ENCODE results near the gene SLC25A33.
"Not testable (repeated sequence)": the region's sequence is repeated elsewhere in the genome, so short reads cannot be mapped to it uniquely, and the experiment has no call there.

The SLC25A33 gene, protein sequence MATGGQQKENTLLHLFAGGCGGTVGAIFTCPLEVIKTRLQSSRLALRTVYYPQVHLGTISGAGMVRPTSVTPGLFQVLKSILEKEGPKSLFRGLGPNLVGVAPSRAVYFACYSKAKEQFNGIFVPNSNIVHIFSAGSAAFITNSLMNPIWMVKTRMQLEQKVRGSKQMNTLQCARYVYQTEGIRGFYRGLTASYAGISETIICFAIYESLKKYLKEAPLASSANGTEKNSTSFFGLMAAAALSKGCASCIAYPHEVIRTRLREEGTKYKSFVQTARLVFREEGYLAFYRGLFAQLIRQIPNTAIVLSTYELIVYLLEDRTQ

DNA sequence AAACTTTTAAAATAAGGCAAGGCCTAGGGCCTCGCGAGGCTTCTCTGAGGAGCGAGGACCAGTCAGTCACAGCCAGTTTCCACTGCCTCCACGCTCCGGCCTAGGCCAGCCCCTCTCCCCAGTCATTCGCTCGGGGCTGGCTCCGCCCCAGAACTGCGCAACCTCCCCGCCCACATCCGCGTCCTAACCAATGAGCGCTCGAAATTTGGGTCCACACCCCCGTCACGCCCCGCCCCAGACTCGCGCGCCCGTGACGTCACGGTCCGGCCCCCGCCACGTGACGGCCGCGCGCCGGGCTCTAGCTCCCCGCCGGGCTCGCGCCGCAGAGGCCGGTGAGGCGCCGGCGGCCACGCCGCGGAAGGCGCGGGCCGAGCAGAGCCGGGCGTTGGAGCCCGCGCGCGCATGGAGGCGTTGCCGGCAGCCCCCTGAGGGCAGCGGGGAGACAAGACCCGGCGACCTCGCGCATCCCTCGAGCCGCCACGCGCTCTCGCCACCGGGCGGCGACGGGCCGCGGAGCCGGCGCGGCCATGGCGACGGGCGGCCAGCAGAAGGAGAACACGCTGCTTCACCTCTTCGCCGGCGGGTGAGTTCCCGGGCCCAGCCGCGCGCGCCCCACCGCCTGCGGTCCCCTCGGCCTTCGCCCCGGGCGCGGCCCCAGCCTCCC lies at the start of gene SLC25A33:
Gene SLC25A33, plus strand, starts transcription at position 301 of the 664 bp plus-strand sequence. Its CDS starts 227 bp downstream, at position 528.
- DNase-seq = peak; percentile 95 to 98

DNA sequence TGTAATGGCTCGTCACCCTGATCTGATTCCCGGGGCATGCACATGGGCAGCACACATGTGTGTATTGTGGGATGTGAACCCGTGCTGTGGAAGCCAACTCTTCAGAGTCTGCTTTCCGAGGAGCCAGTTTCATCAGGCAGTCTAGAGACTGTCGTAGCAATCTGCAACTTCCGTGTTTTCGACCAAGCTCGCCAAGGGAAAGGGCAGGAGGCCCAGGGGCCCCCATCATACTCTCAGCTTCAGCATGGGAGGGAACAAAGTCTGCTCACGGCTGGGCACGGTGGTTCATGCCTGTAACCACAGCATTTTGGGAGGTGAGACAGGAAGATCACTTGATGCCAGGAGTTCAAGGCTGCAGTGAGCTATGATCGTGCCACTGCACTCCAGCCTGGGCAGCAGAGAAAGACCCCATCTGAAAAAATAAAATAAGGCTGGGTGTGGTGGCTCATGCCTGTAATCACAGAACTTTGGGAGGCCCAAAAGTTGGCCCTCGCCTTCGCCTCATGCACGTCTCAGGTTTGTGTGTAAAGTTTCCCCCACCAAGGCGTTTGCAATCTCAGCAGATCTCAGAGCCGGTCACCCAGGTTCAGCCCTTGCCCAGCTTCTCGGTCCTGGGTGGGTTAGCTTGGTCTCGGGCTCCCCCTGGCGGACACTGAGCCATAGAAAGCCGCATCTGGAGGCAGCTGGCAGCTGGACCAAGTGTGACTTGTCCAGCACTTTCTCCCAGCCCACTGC lies 48.5 kb upstream of the SLC25A33 start:
- DNase-seq = peak; percentile 74 to 80

DNA sequence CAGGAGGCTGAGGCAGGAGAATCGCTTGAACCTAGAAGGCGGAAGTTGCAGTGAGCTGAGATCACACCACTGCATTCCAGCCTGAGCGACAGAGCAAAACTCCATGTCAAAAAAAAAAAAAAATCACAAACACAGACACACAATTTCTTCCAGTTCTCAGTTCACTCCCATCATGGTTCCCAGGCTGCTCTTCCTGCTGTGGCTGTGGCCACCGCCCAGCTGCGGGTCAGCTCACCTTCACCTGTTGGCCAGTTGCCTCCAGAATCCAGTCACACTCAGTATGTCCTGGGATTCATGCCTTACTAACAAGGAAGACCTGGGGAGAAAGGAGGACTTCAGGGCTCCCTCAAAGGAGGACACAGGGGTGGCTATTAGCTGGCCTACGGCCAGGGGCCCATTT lies 45.9 kb upstream of the SLC25A33 start:
- DNase-seq = no peak

DNA sequence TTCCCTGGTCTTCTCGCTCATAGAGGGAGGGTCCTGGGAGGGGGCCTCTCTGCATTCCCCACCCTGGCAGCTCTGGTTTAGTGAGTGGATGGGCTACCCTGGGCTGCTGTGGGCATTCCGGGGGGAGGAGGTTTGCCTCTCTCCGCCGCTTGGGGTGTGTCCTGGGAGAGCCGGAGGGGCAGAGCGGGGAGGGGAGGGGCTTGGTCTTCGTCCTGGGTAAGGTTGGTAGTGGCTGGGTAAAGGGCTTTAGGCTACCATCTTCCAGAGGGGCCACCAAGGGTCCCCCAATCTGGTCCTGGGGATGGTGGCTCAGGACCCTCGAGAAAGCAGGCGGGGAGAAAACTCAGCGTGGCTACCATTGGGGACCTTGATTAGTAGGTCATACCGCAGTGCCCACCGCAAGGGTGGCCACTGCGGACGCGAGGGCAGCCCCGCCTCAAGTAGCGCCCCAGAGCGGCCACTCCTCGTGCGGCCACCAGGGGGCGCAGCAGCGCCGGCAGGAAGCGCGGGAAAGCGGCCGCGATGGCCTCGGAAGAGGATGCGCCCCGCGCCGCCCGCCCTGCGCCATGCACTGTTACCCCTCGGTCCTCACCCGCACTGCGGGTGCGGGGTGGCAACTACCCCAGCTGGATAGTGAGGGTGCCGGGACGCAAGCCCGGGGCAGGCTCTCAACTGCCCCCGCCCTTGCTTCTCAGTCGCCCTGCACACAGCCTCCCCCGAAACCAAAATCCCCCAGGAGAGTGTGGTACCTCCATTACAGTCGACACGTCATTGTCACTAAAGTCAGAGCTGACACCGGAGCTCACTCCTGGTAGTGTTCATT lies 44.1 kb upstream of the SLC25A33 start:
- peak; percentile 55 to 68 for DNase-seq

DNA sequence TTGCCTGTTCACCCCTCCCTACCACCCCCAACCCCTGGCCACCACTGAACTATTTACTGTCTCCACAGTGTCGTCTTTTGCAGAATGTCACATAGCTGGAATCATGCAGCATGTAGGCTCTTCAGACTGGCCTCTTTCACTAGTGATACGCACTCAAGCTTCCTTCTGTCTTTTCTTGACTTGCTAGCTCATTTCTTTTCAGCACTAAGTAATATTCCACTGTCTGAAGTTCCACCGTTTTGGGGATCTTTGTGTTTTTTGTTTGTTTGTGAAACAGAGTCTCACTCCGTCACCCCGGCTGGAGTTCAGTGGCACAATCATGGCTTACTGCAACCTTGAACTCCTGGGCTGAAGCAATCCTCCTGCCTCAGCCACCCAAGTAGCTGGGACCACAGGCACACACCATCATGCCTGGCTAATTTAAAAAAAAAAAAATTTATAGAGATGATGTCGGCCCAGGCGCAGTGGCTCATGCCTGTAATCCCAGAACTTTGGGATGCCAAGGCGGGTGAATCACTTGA lies 43.4 kb upstream of the SLC25A33 start:
- DNase-seq = no peak

DNA sequence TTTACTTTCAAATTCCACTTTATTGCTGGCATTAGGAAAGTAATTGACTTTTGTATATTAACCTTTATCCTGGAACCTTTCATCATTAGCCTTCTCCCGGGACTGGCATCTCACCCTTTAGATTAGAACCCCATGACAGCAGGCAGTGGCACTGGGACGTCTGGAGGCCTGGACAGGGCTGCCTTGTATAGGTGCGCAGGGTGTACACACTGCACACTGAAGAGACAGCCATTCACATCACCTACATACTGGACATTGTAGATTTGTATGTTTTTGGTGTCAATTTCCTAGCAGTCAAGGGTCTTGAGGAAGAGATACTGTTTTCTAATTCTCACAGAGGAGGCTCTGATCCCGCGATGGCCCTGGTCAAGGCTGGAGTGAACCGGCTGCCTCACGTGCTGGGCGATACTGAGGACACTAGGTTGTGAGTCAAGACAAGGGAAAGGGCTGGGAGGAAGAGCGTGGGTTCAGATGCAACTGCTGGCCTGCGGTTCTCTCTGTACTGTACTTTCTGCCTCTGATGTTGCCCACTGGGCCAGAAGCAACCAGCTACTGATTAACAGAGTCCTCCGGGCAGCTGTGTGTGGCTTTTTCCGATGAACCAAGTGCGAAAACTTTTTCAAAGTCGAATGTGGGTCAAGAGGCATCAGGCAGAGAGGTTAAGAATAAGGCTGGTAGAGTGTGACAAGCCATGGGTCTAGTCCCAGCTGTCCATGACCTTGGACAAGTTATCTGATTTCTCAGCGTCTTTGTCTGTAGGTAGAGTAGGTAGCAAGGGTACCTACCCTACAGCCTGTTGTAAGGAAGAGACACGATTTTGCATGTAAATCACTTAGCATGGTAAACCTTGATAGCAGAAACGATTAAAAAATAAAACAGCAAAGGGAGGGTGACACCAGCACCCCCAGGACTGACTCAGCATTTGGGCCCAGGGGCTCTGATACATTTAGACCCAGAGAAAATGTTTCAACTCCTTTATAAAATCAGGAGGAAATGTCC lies 38.2 kb upstream of the SLC25A33 start:
- DNase-seq = no peak

DNA sequence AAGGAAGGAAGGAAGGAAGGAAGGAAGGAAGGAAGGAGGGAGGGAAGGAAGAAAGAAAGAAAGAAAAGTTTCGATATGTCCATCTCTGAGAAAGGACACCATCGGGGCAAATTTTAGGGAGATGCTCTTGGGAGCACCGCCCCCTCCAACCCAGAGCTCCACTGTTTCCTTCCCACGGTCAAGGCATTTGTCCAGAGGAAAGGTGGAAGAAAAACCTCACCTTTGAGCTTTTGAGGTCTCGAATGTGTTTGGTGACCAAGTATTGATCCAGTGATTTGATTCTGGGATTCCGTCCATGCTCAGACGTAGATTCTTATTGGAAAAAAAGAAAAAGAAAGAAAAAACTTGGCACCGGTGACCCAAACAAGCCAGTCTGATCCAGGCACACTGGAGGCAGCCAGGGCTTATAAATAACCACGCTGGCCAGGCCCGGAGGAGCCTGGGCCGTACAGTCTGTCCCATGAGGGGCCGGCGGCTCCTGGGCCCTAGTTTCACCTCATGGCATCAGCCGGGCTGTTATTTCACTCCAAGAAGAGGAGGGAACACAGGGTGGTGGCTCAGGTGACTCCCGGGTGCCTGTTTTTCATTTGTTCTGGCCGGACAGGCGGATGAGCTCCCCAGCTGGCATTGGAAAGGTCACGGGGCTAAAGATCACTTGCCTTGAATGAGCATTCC lies 36.1 kb upstream of the SLC25A33 start:
- DNase-seq = no peak

DNA sequence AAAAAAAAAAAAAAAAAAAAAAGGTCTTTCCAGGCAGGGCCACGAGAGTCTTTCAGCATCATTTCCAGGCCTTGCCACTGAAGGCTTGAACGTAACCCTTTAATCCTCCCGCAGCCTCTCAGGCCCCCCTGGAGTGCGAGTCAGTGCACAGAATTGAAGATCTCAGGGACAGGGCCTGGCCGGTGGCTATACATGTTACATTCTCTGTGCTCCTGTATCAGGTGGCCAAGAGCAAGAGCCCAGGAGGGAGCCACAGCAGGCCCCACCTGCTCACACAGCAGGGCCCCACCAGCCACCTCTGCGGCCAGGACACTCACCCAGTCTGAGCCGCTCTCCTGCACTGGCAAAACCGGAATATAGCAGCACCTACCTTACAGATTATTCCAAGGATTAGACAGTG lies 34.1 kb upstream of the SLC25A33 start:
- no peak for DNase-seq

DNA sequence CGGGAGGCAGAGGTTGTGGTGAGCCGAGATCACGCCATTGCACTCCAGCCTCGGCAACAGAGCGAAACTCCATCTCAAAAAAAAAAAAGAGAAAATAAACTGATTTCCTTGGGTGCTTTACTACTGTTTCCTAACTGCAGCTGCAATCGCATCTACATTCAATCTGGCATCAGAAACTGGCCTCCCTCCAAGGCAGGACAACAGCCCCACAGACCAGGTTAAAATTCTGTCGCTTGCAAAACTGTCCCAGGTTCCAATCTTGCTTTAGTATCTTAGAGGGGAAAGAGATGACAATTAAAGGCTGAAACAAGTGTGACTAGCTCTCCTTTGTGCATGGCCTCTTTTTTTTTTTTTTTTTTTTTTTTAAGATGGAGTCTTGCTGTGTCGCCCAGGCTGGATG lies 32.4 kb upstream of the SLC25A33 start:
- no peak for DNase-seq

DNA sequence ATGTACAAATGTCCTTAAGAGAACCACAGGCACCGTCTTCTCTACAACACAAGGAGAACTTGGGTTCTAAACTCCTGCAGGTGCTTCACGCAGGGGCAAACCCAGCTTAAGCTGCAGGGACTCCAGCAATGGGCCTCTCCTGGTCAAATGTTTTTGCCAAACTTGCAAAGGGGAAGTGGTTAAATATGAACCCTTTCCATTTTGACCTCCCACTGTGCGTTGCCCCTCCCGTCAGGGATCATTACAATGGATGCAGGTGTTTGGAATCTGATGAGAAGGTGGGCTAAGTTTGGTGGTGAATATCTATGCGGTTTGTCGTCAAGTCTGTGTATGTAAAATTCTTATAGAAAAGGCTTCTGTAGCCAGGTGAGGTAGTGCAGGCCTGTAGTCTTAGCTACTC lies 29.1 kb upstream of the SLC25A33 start:
- DNase-seq = no peak

DNA sequence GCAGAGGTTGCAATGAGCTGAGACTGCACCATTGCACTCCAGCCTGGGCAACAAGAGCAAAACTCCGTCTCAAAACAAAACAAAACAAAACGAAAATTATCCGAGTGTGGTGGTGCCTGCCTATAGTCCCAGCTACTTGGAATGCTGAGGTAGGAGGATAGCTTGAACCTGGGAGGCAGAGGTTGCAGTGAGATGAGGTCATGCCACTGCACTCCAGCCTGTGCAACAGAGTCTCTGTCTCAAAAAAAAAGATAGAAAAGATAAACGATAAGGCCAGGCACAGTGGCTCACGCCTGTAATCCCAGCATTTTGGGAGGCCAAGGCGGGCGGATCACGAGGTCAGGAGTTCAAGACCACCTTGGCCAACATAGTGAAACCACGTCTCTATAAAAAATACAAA lies 23.7 kb upstream of the SLC25A33 start:
- not testable (repeated sequence) for DNase-seq

DNA sequence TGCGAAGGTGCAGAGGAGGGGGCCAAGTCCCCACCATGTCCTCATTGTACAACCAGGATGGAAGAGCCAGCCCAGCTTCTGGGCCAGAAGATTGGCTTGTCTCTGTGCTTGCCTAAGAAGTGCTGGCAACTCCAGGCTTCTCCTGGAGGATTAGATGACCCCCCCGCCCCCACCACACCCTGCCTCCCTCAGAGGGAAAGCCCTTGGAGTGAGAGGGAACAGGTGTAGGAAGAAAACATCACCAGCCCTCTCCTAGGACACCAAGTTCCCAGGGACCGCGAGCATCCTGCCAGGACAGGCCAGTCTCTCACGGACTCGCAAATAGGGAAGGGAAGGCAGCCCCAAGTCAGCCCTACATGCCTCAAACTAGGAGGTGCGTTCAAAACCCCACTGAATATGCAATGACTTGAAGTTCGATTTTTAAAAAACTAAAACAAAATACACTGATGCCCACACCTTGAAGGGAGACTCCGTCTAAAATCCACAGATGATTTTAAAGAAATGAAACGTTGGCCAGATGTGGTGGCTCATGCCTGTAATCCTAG lies 20.7 kb upstream of the SLC25A33 start:
- DNase-seq = no peak

DNA sequence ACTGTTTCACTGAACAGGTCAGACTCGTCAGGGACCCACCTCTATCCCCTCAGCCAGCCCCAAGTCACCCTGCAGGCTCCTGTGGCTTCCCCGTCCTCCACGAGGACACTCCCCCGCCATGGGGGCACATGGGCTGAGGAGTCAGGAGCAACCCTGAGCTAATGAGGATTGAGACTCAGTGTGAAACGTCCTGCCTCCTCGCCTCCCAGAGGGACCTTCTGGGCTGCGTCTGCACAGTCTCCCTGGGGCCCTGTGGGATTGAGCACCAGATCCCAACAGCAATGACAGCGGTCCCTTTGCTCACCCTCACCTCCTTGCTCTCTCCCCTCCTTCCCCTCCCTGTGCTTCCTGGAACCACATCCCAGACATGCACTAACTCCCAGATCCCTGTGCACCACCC lies 18.9 kb upstream of the SLC25A33 start:
- DNase-seq = no peak

DNA sequence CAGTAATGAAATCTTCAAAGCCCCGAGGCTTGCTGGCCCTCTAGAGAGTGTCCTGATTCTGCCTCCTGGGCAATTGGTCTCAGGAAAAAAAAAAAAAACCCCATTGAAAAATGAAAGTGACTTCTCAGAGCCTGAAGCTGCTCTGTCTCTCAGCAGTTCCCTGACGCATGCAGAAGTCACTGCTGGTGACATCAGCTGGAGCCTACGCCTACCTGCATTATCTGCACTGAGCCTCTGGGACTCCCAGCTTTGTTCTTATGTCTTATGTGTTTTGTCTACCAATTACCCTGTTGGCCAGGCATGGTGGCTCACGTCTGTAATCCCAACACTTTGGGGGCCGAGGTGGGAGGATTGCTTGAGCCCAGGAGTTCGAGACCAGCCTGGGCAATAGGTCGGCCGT lies 10.1 kb upstream of the SLC25A33 start:
- no peak for DNase-seq

DNA sequence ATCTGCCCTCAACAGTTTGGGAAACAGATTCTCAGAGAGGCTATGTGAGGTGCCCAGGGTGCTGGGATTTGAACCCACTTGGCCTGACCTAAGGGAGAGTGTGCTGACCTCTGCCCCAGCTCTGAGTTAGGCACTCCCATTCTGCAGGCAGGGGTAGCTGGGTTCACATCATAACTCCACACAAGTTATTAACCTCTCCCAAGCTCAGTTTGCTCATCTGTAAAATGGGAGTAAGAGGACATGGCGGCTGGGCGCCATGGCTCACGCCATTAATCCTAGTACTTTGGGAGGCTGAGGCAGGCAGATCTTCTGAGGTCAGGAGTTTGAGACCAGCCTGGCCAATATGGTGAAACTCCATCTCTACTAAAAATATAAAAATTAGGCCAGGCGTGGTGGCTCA lies 8.9 kb upstream of the SLC25A33 start:
- no peak for DNase-seq

DNA sequence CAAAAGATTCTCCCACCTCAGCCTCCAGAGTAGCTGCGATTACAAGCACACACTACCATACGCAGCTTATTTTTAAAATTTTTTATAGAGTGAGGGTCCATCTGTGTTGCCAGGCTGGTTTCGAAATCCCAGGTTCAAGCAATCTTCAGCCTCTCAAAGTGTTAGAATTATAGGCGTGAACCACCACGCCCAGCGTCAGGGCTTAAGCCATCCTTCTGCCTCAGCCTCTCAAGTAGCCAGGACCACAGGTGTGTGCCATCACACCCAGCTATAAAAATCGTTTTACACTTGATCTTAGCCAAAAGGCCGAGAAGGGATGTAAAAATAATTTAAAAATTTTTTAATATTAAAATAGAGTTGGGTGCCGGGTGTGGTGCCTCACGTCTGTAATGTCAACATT lies 4.3 kb upstream of the SLC25A33 start:
- no peak for DNase-seq

DNA sequence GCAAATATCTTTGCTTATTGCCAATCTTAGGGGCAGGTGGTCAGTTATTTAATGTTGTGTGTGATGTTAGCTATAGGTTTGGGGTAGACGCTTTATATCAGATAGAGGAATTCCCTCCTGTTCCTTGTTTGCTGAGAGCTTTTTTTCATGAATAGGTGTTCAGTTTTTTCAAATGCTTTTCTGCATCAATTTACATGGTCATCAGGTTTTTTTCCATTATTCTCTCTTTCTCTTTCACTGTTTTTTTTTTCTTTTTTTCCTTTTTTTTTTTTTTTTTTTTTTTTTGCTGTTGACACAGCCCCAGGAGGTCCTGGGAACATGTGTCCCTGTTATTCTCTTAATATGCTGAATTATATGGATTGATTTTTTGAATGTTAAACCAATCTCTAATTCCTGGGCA lies 3.0 kb upstream of the SLC25A33 start:
- no peak for DNase-seq

DNA sequence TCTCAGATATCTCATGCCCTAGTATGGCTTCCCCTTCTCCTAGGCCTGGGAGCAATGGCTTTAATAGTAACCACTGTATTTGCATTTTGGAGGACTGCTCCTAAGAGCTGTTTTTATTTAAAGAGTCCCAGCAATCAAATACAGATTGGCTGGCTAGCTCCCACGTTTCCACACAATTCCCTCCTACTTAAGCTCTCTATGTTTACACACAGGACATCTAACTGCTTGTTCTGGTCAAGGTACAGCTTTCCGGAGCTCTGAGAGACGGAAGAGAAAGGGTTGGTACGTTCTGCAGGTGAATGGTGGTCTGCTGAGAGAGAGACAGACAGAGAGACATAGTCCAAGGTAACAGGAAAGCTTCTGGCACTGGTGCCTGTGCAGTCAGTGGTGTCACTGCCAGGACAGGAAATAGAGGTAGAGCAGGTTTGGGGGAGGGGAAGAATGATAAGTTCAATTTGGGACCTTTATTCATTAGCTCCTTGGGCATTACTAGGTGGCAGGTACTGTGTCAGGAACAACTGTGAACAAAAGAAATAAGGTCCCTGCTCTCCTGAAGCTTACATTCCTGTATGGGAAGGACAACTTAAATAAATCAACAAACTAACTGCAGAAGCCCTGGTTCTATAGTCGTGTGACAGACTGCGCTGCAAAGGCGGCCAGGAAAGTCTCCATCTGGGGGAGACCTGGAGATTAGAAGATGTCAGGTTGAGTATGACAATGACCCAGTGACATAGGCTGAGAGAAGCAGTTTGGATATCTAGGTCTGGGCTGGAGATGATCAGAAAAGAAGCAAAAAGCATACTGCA lies 1.2 kb upstream of the SLC25A33 start:
- no peak for DNase-seq

DNA sequence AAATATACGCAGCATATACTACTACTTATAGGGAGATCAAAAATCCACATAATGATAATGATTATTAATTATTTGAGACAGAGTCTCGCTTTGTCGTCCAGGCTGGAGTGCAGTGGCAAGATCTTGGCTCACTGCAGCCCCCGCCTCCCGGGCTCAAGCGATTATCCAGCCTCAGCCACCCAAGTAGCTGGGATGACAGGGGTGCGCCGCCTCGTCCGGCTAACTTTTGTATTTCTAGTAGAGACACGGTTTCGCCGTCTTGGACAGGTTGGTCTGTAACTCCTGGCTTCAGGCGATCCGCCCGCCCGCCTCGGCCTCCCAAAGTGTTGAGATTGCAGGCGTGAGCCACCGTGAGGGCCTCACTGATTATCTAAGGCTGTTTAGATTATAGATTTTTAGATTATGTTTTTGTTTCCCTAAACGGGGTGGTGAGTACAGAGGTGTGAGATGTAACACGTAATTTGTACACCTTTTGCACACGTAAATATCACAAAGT lies 548 bp upstream of the SLC25A33 start:
- no peak for DNase-seq
